GM19240 (cell line): ENCODE measurements around the gene NIPAL3.

ENCODE experiments used
- DNase-seq: peaks from one replicate; pipeline ENCODE4 v3.0.0; 2011; ENCODE audit warnings: low spot score; ENCODE audit not compliant: insufficient read length

The NIPAL3 gene

GRCh38 chr1:24415334-24415909 lies at the start of gene NIPAL3:
TSS of gene NIPAL3 (plus strand) at chr1:24415802. CDS start at chr1:24419548, 3,746 bp downstream.
- DNase-seq = peak; percentile 89

GRCh38 chr1:24366707-24367106 lies 48.9 kb upstream of the NIPAL3 start:
- no peak for DNase-seq

DNA sequence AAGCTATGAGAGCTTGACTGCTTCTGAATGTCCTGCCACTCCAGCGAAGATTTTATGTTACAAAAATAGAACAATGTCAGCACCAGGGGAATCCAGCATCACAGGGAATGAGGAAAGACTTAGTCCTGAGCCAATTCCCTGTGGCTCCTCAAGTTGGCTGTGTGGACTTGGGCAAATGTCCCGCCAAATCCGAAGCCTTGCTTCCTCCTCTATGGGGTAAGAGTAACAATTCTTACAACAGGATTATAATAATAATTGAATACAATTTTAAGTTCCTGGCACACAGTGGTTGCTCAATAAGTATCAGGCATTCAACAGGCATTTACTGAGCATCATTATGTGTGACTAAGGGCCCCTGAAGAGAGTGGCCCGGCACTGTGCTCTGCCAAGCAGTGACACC lies 46.4 kb upstream of the NIPAL3 start:
- no peak for DNase-seq

GRCh38 chr1:24369801-24370200 lies 45.8 kb upstream of the NIPAL3 start:
- DNase-seq = no peak

GRCh38 chr1:24373044-24373443 lies 42.6 kb upstream of the NIPAL3 start:
- DNase-seq = no peak

DNA sequence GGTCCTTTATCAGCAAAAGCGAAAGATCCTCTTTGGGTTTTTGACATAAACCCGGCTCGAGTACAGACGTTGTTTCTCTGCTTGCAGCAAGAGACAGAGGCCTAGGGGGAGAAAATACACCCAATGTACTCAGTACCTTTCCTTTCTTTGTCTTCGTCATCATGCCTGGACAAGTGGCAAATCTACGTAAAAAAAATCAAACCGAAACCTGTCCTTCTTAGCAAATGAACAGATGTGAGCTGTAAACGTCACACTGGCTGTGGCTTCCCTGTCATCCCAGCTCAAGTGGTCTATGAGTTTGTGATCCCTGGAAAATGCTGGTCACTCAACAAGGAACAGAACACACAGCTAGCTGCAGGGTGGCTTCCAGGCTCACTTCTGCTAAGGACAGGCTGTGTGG lies 41.9 kb upstream of the NIPAL3 start:
- no peak for DNase-seq

- DNase-seq = no peak
Measured at GRCh38 chr1:24374891-24375786, 40.5 kb upstream of the NIPAL3 start.

DNA sequence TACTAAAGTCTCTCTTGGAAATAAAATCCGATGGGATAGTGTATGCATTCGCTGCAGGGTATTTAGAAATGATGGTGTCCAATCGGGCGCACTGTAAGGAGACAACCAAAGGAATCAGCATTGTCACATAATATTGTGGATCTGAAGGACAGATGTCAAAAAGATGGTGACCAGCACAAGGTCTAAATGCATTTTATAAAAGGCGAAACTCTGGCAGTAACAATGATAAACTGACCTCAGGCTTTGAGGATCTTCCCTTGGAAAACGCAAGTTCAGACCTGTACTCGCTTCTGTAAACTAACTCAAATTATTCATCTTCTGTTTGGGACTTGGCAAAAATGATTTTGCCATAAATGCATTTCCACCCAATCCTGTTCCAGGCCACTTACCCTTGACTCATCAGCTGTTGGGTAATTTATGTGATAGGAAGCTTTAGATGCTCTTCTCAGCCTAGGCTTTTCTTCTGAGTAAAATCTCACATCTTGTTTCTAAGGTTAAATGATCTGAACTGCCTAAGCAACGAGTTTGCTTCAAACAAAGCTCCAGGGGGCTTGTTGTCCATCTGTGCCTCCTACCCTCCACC lies 35.8 kb upstream of the NIPAL3 start:
- DNase-seq = no peak

GRCh38 chr1:24380508-24380907 lies 35.1 kb upstream of the NIPAL3 start:
- no peak for DNase-seq

GRCh38 chr1:24381256-24381655 lies 34.3 kb upstream of the NIPAL3 start:
- no peak for DNase-seq

DNA sequence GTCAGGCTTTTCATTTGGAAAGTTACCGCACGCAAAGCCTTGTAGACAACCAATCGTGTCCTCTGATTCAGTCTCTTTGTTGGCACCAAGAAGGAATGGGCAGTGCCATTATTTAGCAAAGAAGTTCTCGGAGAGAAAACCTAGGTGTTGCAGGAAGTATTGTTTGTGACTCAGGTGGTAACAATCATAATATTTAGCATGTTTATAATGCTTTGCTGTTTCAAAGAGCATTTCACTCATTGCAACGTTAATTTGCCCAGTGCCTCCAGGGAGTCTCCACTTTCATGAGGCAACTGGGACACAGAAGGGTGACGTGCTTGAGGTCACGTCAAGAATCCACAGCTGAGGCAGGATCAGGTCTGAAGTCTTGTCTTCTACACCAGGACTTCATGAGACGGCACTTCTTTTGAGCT lies 33.4 kb upstream of the NIPAL3 start:
- no peak for DNase-seq

GRCh38 chr1:24383381-24383940 lies 32.1 kb upstream of the NIPAL3 start:
- DNase-seq = no peak

GRCh38 chr1:24384251-24385090 lies 31.1 kb upstream of the NIPAL3 start:
- DNase-seq = peak; percentile 72

- DNase-seq = no peak
Measured at GRCh38 chr1:24385160-24385940, 30.3 kb upstream of the NIPAL3 start.

DNA sequence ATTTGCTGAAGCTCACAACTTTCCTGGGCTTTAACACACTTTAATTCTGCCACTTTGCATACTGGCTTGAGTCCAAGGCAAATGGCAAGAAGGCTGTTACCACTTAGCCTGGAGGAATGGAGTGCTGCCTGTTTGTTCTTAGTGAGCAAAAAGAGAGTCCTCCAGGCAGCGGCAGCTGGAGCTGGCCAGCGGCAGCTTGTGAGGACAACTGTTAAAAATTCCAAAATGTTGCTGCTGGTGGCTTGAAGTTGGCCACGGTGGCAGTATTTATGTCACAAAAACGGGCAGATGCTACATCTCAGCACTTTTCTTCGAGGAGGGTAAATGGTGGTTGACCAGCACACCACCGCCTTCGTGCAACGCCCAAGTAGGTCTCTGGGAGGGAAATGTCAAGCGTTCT lies 29.4 kb upstream of the NIPAL3 start:
- no peak for DNase-seq

GRCh38 chr1:24386931-24387330 lies 28.7 kb upstream of the NIPAL3 start:
- no peak for DNase-seq

DNA sequence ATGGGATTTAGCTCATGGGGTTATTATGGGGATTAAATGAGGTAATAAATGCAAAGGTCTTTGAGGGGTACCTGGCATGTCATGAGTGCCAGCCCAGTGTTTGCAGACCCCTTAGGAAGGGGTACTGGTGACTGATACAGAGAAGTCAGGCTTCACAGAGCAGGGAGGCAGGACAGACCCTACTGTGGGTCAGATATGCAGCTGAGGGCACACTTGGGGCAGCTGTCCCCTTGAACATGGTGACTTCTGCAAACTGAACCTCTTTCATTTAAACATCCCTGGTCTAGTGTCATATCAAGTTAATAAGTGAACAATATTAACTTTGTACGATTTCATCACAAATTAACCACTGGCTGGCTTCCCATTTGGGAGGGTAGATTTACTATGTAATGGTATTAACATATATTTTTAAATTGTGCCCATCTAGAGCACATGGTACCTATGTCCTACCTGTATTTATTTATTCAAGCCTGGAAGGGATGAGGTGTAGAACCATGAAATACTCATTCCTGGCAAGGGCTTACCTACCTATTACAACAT lies 27.9 kb upstream of the NIPAL3 start:
- no peak for DNase-seq

DNA sequence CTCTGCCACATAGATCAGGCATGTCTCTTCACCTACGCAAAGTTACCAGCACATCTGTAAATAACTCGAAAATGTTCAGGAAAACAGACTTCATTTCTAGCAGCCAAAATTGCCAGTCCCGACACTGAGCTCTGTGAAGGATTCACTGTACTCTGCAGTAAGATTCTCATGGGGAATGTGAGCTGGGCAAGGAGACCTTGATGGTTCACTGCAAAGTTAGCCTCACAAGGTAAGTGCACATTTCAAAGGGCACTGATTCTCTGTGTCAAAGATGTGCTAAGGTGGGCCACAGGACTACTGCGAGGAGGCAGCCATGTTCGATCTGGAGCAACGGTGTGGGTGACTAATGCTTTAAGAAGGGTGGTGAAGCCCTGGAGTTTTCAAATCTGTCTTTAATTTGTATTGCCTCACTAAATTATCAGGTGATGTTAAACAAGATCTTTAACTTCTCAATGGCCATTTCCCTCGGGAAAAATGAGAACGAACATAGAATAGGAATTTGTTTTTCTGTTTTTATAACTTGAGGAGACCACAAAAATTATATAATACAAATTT lies 27.2 kb upstream of the NIPAL3 start:
- no peak for DNase-seq

GRCh38 chr1:24389231-24389678 lies 26.3 kb upstream of the NIPAL3 start:
- DNase-seq = no peak
